NCI-H187 (cell line): Measurements from ENCODE around the gene MYEOV.

Experiments
- DNase-seq, 2 experiments: peaks; one replicate each; lab custom pipeline; 2025; lab: John Stamatoyannopoulos, UW

MYEOV gene

GRCh38 chr11:69342588-69343330 lies 48.8 kb downstream of the MYEOV start:
- no peak for DNase-seq

- DNase-seq: no peak
Observed at GRCh38 chr11:69343401-69344321, 49.7 kb downstream of the MYEOV start.

- no peak for DNase-seq
Observed at GRCh38 chr11:69344570-69345145, 50.7 kb downstream of the MYEOV start.
